Measurements from ENCODE around the gene DCHS1. TPM values are rescaled to one million over a fixed set of nuclear protein-coding genes. Genes with fewer than 3 reads are reported as not detected.

The DCHS1 gene
- total and polyA plus RNA-seq, 2 of the 13 experiments (the other 11 are each of a cell fraction or from before 2014, with no cell fraction given), result under 0.01 to 0.03 TPM

DNA sequence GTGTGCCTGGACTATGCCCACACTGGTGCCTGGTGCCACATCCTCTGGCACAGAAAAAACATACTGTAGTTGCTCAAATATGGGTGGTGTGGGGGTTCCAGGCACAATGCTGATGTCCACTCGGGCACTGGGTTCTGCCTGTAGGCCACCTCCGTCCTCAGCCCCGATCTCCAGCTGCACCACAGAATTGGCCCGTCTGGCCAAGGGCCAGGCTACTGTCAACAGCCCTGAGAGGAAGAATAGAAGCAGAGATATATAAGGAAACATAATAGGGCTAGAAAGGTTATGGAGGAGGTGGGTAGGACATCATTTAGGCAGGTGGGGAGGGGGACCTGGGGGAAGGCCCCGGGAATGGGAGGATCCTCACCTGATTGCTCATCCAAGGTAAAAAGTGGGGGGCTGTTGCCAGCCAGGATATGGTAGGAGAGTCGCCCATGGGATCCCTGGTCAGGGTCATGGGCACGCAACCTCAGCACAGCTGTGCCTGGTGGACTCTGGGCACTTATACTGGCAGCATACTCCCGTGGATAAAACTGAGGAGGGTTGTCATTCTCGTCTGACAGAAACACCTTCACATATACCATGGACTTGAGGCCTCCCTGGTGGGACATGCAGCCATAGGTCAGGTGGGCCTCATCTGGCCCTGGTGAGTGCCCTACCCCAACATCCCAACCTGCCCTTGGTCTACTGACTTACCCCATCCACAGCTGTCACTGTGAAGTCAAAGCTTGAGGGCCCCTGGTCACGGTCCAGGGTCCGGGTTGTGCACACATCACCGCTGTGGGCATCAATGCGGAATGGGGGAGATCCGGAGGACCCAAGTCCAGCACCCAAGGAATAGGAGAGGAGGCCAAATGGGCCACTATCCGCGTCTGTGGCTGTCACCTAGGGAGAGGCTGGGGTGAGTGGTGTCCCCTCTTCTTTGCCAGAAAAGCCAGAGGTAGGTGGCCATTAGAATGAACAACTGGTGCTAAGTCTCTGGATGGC, 21.9 kb downstream of the DCHS1 start (continued):
- no peak for TF ChIP-seq ZNF619 (CRISPR knock-in tag; IDR thresholded peaks at IDR 0.05)
- TF ChIP-seq, protein P1, sequence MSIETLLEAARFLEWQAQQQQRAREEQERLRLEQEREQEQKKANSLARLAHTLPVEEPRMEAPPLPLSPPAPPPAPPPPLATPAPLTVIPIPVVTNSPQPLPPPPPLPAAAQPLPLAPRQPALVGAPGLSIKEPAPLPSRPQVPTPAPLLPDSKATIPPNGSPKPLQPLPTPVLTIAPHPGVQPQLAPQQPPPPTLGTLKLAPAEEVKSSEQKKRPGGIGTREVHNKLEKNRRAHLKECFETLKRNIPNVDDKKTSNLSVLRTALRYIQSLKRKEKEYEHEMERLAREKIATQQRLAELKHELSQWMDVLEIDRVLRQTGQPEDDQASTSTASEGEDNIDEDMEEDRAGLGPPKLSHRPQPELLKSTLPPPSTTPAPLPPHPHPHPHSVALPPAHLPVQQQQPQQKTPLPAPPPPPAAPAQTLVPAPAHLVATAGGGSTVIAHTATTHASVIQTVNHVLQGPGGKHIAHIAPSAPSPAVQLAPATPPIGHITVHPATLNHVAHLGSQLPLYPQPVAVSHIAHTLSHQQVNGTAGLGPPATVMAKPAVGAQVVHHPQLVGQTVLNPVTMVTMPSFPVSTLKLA (IDR thresholded peaks at IDR 0.05), result no peak

DNA sequence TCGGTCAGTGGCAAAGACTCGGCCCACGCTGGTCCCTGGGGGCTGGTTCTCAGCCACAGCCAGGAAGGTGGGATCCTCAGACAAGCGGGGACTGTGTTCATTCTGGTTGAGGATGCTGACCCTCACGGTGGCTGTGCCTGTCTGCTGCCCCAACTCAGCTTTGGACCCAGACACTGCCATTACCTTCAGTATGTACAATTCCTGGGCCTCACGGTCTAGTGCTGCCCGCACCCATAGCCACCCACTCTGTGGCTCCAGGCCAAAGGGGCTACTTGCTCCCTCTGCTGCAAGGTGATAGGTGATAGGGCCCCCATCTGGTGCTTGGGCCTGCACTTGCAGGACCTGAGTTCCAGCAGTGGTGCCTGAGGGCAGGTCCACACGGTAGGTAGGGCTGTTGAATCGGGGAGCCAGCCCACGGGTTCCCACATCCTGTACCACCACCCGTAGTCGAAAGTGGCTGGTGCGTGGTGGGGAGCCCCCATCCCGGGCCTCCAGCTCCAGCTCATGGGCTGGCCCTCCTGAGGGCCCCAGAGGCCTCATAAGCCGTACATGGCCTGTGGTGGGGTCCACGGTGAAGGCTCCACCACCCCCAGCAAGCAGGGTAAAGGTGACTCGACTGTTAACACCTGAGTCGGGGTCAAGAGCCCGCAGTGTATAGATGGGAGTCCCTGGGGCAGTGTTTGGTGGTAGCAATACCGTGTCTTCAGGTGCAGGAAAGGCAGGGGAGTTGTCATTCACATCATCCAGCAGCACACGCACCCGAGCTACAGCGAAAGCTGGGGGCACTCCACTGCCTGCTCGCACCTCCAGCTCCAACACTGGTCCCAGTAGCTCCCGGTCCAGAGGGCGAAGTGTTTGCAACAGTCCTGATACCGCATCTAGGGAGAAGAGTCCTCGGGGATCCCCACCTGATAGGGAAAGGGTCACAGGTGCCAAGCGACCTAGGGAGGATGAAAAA, 23.2 kb downstream of the DCHS1 start:
- DNase-seq (ENCODE audit: low spot score) (no peak), FAIRE-seq (no peak), ATAC-seq (no peak; the same call in 2 of the 3 replicates)
- Histone ChIP-seq H4K20me1 (ENCODE audit: insufficient read depth, low read length) (no peaks in the 10 kb centered on the region), H3K9ac (ENCODE audit: insufficient read depth, low read depth, low read length) (no peak overlapping the region), H3K79me2 (ENCODE audit: insufficient read depth, low read length) (no peaks in the 10 kb centered on the region), H2AFZ (ENCODE audit: low read length) (no peak overlapping the region), H3K4me1 (ENCODE audit: insufficient read depth, low read length) (peaks cover 35% of the 10 kb centered on the region), H3K36me3 (replicated peaks in 1 of 2; ENCODE audit: control insufficient read depth in 1 of 2, insufficient read depth in 2 of 2, low read length in 2 of 2) (no peaks in the 10 kb centered on the region), H3K27me3 (ENCODE audit: control insufficient read depth in 1 of 2, insufficient read depth in 2 of 2, low read length in 2 of 2) (peaks cover 9 to 58% of the 10 kb centered on the region in 2 experiments; a peak in 4 of 5 replicates), H3K4me3 (replicated peaks in 1 of 3; ENCODE audit: insufficient read depth in 1 of 3, low read depth in 2 of 3, low read length in 3 of 3) (no peak overlapping the region), H3K27ac (ENCODE audit: extremely low read length, insufficient read depth, low read length) (no peak overlapping the region), H3K9me3 (ENCODE audit: low read length) (no peaks in the 10 kb centered on the region), H3K4me2 (ENCODE audit: low read depth, low read length) (no peak overlapping the region)
- intact Hi-C loops (cut with micrococcal nuclease; ENCODE audit: unreplicated experiment), result no loop called here
- ChIA-PET CTCF (ENCODE audit: low intra/inter-chr PET ratio, low total read pairs) (no interaction called here), POLR2A (interaction anchor here (0.7 kb wide), 1 partner anchor 13 kb away, joined by 3 read pairs; the partner anchor contains the start of gene TPP1)
- no TSS peak for BruUV-seq (replicated peaks)
- 17% methylated on average over 12 of the region's 29 CpGs for WGBS (ENCODE audit: low lambda C conversion rate)
- in situ Hi-C loops (cut with HindIII; ENCODE audit: extremely low pct_ligation_motif_present, low pct_unique_long_range_greater_than_20kb), result no loop called here
- TF ChIP-seq, protein P2, sequence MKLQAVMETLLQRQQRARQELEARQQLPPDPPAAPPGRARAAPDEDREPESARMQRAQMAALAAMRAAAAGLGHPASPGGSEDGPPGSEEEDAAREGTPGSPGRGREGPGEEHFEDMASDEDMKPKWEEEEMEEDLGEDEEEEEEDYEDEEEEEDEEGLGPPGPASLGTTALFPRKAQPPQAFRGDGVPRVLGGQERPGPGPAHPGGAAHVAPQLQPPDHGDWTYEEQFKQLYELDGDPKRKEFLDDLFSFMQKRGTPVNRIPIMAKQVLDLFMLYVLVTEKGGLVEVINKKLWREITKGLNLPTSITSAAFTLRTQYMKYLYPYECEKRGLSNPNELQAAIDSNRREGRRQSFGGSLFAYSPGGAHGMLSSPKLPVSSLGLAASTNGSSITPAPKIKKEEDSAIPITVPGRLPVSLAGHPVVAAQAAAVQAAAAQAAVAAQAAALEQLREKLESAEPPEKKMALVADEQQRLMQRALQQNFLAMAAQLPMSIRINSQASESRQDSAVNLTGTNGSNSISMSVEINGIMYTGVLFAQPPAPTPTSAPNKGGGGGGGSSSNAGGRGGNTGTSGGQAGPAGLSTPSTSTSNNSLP (IDR thresholded peaks at IDR 0.05; ENCODE audit: low read depth, low read length), result no peak
- TF ChIP-seq ZNF30 (CRISPR knock-in tag; IDR thresholded peaks at IDR 0.05) (no peak), SETDB1 (CRISPR knock-in tag; IDR thresholded peaks at IDR 0.05; ENCODE audit: borderline replicate concordance) (no peak), TEAD2 (CRISPR knock-in tag; IDR thresholded peaks at IDR 0.05) (no peak), ZNF746 (CRISPR knock-in tag; IDR thresholded peaks at IDR 0.05) (no peak), NONO (IDR thresholded peaks at IDR 0.05) (no peak), NONO (CRISPR knock-in tag; conservative IDR thresholded peaks at IDR 0.05) (no peak), ELF1 (CRISPR knock-in tag; IDR thresholded peaks at IDR 0.05) (no peak), MAFF (IDR thresholded peaks at IDR 0.05; ENCODE audit: low read depth, low read length) (no peak), KDM5A (IDR thresholded peaks at IDR 0.05; ENCODE audit: borderline replicate concordance, low read length) (no peak)
- TF ChIP-seq, protein P3, sequence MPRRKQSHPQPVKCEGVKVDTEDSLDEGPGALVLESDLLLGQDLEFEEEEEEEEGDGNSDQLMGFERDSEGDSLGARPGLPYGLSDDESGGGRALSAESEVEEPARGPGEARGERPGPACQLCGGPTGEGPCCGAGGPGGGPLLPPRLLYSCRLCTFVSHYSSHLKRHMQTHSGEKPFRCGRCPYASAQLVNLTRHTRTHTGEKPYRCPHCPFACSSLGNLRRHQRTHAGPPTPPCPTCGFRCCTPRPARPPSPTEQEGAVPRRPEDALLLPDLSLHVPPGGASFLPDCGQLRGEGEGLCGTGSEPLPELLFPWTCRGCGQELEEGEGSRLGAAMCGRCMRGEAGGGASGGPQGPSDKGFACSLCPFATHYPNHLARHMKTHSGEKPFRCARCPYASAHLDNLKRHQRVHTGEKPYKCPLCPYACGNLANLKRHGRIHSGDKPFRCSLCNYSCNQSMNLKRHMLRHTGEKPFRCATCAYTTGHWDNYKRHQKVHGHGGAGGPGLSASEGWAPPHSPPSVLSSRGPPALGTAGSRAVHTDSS (CRISPR knock-in tag; conservative IDR thresholded peaks at IDR 0.05), result no peak
- TF ChIP-seq, protein P4, sequence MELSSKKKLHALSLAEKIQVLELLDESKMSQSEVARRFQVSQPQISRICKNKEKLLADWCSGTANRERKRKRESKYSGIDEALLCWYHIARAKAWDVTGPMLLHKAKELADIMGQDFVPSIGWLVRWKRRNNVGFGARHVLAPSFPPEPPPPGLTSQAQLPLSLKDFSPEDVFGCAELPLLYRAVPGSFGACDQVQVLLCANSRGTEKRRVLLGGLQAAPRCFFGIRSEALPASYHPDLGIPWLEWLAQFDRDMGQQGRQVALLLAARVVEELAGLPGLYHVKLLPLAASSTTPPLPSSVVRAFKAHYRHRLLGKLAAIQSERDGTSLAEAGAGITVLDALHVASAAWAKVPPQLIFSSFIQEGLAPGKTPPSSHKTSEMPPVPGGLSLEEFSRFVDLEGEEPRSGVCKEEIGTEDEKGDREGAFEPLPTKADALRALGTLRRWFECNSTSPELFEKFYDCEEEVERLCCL (CRISPR knock-in tag; IDR thresholded peaks at IDR 0.05; ENCODE audit: borderline replicate concordance), result no peak
